Loucy (cell line): ENCODE measurements around the gene DUSP7.

Experiments used
- H2AFZ ChIP-seq: fragments of 200-600 bp; sonication (generic); 2 replicates; pipeline ENCODE4 v1.6.0; 2016; ENCODE audit warnings: antibody characterized with exemption, mild to moderate bottlenecking, low read length, moderate library complexity
- H3F3A ChIP-seq: fragments of 200-600 bp; 2 replicates; pipeline ENCODE4 v1.6.0; 2016; ENCODE audit warnings: antibody characterized with exemption, low read depth, mild to moderate bottlenecking
- H3K27me3 ChIP-seq: fragments of 200-600 bp; sonication (generic); 2 replicates; pipeline ENCODE4 v1.6.1; 2014; ENCODE audit warnings: low read length, mild to moderate bottlenecking; ENCODE audit not compliant: insufficient read depth, poor library complexity, severe bottlenecking
- H3K36me3 ChIP-seq: fragments of 200-600 bp; sonication (generic); 2 replicates; pipeline ENCODE4 v1.6.1; 2016; ENCODE audit warnings: low read length; ENCODE audit not compliant: insufficient read depth
- H3K4me1 ChIP-seq: fragments of 200-600 bp; sonication (generic); 2 replicates; pipeline ENCODE4 v1.5.1; 2014; ENCODE audit warnings: low read length, mild to moderate bottlenecking; ENCODE audit not compliant: insufficient read depth, poor library complexity, severe bottlenecking
- H3K4me2 ChIP-seq: fragments of 200-600 bp; sonication (generic); 2 replicates; pipeline ENCODE4 v1.6.0; 2014; ENCODE audit warnings: antibody characterized with exemption, low read length, low read depth, mild to moderate bottlenecking; ENCODE audit not compliant: poor library complexity, severe bottlenecking
- H3K4me3 ChIP-seq: fragments of 200-600 bp; sonication (generic); 2 replicates; pipeline ENCODE4 v1.5.1; 2014; ENCODE audit warnings: low read length, mild to moderate bottlenecking, mixed read lengths; ENCODE audit not compliant: poor library complexity, severe bottlenecking
- H3K79me2 ChIP-seq: fragments of 200-600 bp; sonication (generic); 2 replicates; pipeline ENCODE4 v1.6.1; 2014; ENCODE audit warnings: low read length; ENCODE audit not compliant: insufficient read depth
- H3K9ac ChIP-seq: fragments of 200-600 bp; sonication (generic); 2 replicates; pipeline ENCODE4 v1.6.0; 2014; ENCODE audit warnings: mild to moderate bottlenecking, low read depth, low read length, moderate library complexity; ENCODE audit not compliant: poor library complexity, severe bottlenecking
- H3K9me2 ChIP-seq: fragments of 200-600 bp; sonication (generic); replicated peaks from 2 replicates; pipeline ENCODE4 v1.6.1; 2016; ENCODE audit warnings: low read depth, low read length, mixed read lengths
- H3K9me3 ChIP-seq: fragments of 200-600 bp; sonication (generic); 2 replicates; pipeline ENCODE4 v1.6.1; 2014; ENCODE audit warnings: mild to moderate bottlenecking, antibody characterized with exemption, low read length, low read depth; ENCODE audit not compliant: insufficient read depth
- H4K20me1 ChIP-seq: fragments of 200-600 bp; sonication (generic); 2 replicates; pipeline ENCODE4 v1.6.0; 2014; ENCODE audit warnings: antibody characterized with exemption, low read length, mild to moderate bottlenecking; ENCODE audit not compliant: insufficient read depth, poor library complexity, severe bottlenecking
- EZH2phosphoT487 ChIP-seq: fragments of 200-600 bp; IDR thresholded peaks from 2 replicates; pipeline ENCODE4 v1.6.1; 2018; ENCODE audit warnings: antibody characterized with exemption, mild to moderate bottlenecking, moderate library complexity, borderline replicate concordance
- TF ChIP-seq, protein P1 (sequence below): fragments of 200-600 bp; sonication (generic); conservative IDR thresholded peaks from 2 replicates; pipeline ENCODE4 v1.5.1; 2014; ENCODE audit warnings: mild to moderate bottlenecking, antibody characterized with exemption, low read length

The DUSP7 gene

DNA sequence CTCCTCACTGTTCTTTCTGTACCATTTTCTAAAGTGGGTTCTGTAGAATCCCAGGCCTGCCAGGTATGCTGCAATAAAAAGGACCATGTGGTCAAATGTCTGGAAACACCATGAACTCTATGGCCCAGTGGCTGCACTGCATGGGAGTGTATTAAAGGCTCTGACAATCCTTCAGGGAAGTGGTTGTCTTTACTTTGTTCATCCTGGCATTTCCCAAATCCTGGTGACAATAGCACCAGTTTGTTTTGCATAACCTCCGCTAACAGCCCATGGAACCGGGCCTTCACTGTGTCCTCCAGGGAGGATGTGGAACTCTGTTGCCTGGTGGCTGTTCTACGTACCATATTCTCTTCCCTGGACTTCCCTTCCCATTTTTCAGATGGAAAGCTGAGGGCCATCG lies 11.2 kb upstream of the DUSP7 start:
- Histone ChIP-seq H3K9ac (no peak overlapping the region), H4K20me1 (no peaks in the 10 kb centered on the region), H3K4me3 (no peak overlapping the region), H3K27me3 (no peaks in the 10 kb centered on the region), H3K79me2 (no peaks in the 10 kb centered on the region), H3K36me3 (no peaks in the 10 kb centered on the region), H3K4me2 (no peak overlapping the region), H3F3A (no peaks in the 10 kb centered on the region), H3K9me3 (no peaks in the 10 kb centered on the region), H3K9me2 (no peaks in the 10 kb centered on the region), H3K4me1 (no peaks in the 10 kb centered on the region), H2AFZ (no peak overlapping the region)
- TF ChIP-seq, protein P1, sequence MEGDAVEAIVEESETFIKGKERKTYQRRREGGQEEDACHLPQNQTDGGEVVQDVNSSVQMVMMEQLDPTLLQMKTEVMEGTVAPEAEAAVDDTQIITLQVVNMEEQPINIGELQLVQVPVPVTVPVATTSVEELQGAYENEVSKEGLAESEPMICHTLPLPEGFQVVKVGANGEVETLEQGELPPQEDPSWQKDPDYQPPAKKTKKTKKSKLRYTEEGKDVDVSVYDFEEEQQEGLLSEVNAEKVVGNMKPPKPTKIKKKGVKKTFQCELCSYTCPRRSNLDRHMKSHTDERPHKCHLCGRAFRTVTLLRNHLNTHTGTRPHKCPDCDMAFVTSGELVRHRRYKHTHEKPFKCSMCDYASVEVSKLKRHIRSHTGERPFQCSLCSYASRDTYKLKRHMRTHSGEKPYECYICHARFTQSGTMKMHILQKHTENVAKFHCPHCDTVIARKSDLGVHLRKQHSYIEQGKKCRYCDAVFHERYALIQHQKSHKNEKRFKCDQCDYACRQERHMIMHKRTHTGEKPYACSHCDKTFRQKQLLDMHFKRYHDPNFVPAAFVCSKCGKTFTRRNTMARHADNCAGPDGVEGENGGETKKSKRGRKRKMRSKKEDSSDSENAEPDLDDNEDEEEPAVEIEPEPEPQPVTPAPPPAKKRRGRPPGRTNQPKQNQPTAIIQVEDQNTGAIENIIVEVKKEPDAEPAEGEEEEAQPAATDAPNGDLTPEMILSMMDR: no peak
- TF ChIP-seq EZH2phosphoT487: no peak

DNA sequence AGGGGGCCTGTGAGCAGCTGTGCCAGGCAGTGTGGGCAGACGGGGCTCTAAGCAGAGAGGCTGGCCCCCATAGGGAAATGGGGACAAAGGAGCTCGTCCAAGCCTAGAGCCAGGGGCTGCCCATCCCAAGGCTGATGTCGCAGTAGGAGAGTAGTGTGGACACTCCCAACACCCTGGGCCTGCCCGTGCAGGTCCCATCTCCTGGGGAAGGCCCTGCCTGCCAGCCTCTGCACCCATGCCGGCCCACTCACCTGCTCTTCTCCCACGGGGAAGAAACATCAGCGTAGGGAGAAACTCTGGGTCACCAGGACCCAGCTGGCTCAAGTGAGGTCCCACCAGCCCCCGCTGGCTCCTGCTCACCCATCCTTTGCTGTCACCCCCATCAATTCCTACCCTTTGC lies 10.7 kb upstream of the DUSP7 start:
- no peaks in the 10 kb centered on the region for H3K27me3 ChIP-seq
- H3K79me2 ChIP-seq: no peaks in the 10 kb centered on the region
- H3F3A ChIP-seq: no peaks in the 10 kb centered on the region
- H3K4me1 ChIP-seq: no peaks in the 10 kb centered on the region
- H3K36me3 ChIP-seq: no peaks in the 10 kb centered on the region
- TF ChIP-seq, protein P1: no peak
- no peak for TF ChIP-seq EZH2phosphoT487
- no peak overlapping the region for H2AFZ ChIP-seq
- no peak overlapping the region for H3K9ac ChIP-seq
- H3K9me2 ChIP-seq: no peaks in the 10 kb centered on the region
- no peak overlapping the region for H3K4me3 ChIP-seq
- no peaks in the 10 kb centered on the region for H3K9me3 ChIP-seq
- H4K20me1 ChIP-seq: no peaks in the 10 kb centered on the region
- H3K4me2 ChIP-seq: no peak overlapping the region

DNA sequence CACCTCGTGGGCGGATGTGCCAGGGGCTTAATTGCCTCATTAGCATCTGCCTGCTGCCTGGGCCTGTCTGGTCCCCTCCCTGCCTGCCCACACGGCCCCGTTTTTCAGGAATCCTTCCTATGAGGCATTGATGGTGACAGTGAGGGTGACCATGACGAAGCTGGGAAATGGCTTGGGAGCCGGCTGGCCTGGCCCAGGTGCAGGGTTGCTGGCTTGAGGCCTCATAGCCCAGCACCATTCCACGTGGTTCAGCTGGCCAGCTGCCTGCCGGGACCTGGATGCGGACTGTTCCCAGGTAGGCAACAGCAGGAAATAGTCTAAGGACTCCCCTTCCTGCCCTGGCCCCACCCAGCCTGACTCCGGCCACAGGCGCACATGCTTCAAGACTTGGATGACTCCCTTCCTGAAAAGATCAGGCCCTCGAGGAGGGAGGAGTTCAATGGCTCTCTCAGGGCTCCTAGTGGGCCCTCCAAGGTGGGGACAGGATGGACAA lies 8.9 kb upstream of the DUSP7 start:
- Histone ChIP-seq H3K4me2 (no peak overlapping the region), H3K27me3 (no peaks in the 10 kb centered on the region), H2AFZ (no peak overlapping the region), H3K9me2 (no peaks in the 10 kb centered on the region), H3K4me3 (no peak overlapping the region), H3K4me1 (no peaks in the 10 kb centered on the region), H3K9me3 (no peaks in the 10 kb centered on the region), H3K9ac (no peak overlapping the region), H3F3A (no peaks in the 10 kb centered on the region), H4K20me1 (no peaks in the 10 kb centered on the region), H3K79me2 (no peaks in the 10 kb centered on the region), H3K36me3 (no peaks in the 10 kb centered on the region)
- TF ChIP-seq, protein P1: no peak
- TF ChIP-seq EZH2phosphoT487: no peak
